Stomach (tissue), 4 donors: ENCODE results near the gene PLD4.

Experiments
- EP300 ChIP-seq: sonication (generic); formaldehyde crosslinking; IDR thresholded peaks from one replicate; pipeline ENCODE4 v1.6.1; 2017; ENCODE audit warnings: antibody characterized with exemption
- POLR2A ChIP-seq, 4 donors: fragments of 450-650 bp; IDR thresholded peaks; one replicate each; pipeline ENCODE4 v1.6.1; 2016; ENCODE audit warnings: antibody characterized with exemption in 4 of 4, control low read depth in 2 of 4, mild to moderate bottlenecking in 1 of 4, moderate library complexity in 1 of 4
- POLR2AphosphoS5 ChIP-seq, 3 donors: sonication (generic); formaldehyde crosslinking; IDR thresholded peaks; one replicate each; pipeline ENCODE4 v1.6.1; 2016; ENCODE audit warnings: antibody characterized with exemption in 3 of 3
- TF ChIP-seq, protein P1 (sequence below), 7 experiments: fragments of 450-650 bp in 4 of 7; fragments of 200-600 bp in 3 of 7; sonication (generic) in 3 of 7; IDR thresholded peaks; one replicate each; pipeline ENCODE4 v1.5.1; 2016 to 2019; ENCODE audit warnings: antibody characterized with exemption in 7 of 7, control low read depth in 2 of 7, mild to moderate bottlenecking in 1 of 7

DNA sequence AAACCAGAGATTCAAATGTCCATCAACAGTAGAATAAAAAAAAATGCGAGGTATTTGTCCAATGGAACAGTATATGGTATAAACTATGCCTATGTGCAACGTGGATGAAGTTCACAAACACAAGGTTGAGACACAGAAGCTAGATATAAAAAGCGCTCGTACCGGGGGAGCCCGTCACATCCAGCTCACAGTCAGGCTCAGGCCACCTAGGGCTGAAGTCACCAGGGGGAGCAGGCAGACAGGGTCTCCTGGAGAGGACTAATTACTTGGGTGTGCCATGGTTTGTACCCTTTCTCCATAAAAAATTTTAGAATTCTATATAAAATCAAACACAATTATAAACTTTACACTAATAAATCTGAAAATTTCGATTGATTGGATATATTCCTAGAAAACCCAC lies 39.9 kb downstream of the PLD4 start:
- no peak for TF ChIP-seq POLR2AphosphoS5 (IDR thresholded peaks at IDR 0.05)
- TF ChIP-seq, protein P1, sequence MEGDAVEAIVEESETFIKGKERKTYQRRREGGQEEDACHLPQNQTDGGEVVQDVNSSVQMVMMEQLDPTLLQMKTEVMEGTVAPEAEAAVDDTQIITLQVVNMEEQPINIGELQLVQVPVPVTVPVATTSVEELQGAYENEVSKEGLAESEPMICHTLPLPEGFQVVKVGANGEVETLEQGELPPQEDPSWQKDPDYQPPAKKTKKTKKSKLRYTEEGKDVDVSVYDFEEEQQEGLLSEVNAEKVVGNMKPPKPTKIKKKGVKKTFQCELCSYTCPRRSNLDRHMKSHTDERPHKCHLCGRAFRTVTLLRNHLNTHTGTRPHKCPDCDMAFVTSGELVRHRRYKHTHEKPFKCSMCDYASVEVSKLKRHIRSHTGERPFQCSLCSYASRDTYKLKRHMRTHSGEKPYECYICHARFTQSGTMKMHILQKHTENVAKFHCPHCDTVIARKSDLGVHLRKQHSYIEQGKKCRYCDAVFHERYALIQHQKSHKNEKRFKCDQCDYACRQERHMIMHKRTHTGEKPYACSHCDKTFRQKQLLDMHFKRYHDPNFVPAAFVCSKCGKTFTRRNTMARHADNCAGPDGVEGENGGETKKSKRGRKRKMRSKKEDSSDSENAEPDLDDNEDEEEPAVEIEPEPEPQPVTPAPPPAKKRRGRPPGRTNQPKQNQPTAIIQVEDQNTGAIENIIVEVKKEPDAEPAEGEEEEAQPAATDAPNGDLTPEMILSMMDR (IDR thresholded peaks at IDR 0.05), result no peak
- no peak for TF ChIP-seq EP300
- no peak for TF ChIP-seq POLR2A (IDR thresholded peaks at IDR 0.05)
